MM.1S (cell line): ENCODE data around the gene ST8SIA5.

Experiments used
- EZH2 ChIP-seq: fragments of 300-600 bp; sonication (generic); optimal IDR thresholded peaks from 2 replicates; pipeline ENCODE3; 2017; ENCODE audit warnings: low read depth, mild to moderate bottlenecking, antibody characterized with exemption, low read length, mixed read lengths
- TF ChIP-seq, protein P1 (sequence below): fragments of 300-600 bp; sonication (generic); IDR thresholded peaks from 2 replicates; pipeline ENCODE4 v1.5.1; 2016; ENCODE audit warnings: antibody characterized with exemption, low read length, mixed read lengths

- TF ChIP-seq, protein P1, sequence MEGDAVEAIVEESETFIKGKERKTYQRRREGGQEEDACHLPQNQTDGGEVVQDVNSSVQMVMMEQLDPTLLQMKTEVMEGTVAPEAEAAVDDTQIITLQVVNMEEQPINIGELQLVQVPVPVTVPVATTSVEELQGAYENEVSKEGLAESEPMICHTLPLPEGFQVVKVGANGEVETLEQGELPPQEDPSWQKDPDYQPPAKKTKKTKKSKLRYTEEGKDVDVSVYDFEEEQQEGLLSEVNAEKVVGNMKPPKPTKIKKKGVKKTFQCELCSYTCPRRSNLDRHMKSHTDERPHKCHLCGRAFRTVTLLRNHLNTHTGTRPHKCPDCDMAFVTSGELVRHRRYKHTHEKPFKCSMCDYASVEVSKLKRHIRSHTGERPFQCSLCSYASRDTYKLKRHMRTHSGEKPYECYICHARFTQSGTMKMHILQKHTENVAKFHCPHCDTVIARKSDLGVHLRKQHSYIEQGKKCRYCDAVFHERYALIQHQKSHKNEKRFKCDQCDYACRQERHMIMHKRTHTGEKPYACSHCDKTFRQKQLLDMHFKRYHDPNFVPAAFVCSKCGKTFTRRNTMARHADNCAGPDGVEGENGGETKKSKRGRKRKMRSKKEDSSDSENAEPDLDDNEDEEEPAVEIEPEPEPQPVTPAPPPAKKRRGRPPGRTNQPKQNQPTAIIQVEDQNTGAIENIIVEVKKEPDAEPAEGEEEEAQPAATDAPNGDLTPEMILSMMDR, result no peak
- no peak for TF ChIP-seq EZH2
These were observed 41.8 kb downstream of the ST8SIA5 start for GRCh38 chr18:46715062-46715461.
